Sigmoid colon (tissue), 7 donors: Measurements from ENCODE around the gene ADAMTS12. TPM values are rescaled to one million over a fixed set of nuclear protein-coding genes. Genes with fewer than 3 reads are reported as not detected.

Source experiments
- DNase-seq: peaks from one replicate; pipeline ENCODE4 v3.0.0-alpha.2; 2019
- H3K27ac ChIP-seq, 4 donors: fragments of 200-600 bp; sonication (generic); one replicate each; pipeline ENCODE4 v1.5.1; 2016 to 2019; ENCODE audit warnings: mild to moderate bottlenecking in 1 of 4
- H3K27me3 ChIP-seq, 3 donors: fragments of 200-600 bp; sonication (generic); one replicate each; pipeline ENCODE4 v1.5.1; 2019; ENCODE audit warnings: mild to moderate bottlenecking in 1 of 3
- H3K36me3 ChIP-seq, 4 donors: fragments of 200-600 bp; sonication (generic); one replicate each; pipeline ENCODE4 v1.5.1; 2016 to 2019
- H3K4me1 ChIP-seq, 4 donors: fragments of 200-600 bp; sonication (generic); one replicate each; pipeline ENCODE4 v1.5.1; 2017 to 2019
- H3K4me3 ChIP-seq, 4 donors: fragments of 200-600 bp; sonication (generic); one replicate each; pipeline ENCODE4 v1.5.1; 2017 to 2019; ENCODE audit warnings: mild to moderate bottlenecking in 2 of 4, moderate library complexity in 1 of 4
- H3K9me3 ChIP-seq, 4 donors: fragments of 200-600 bp in 3 of 4; sonication (generic) in 3 of 4; one replicate each; pipeline versions ENCODE4 v1.5.1 to v1.6.1; 2013 to 2019
- EP300 ChIP-seq, 4 donors: sonication (generic); formaldehyde crosslinking; IDR thresholded peaks; one replicate each; pipeline ENCODE4 v1.6.1; 2017; ENCODE audit warnings: antibody characterized with exemption in 4 of 4
- POLR2A ChIP-seq, 2 donors: fragments of 450-650 bp; IDR thresholded peaks; one replicate each; pipeline ENCODE4 v1.6.1; 2016; ENCODE audit warnings: antibody characterized with exemption in 2 of 2, mild to moderate bottlenecking in 2 of 2, moderate library complexity in 2 of 2
- POLR2AphosphoS5 ChIP-seq, 4 donors: sonication (generic); formaldehyde crosslinking; IDR thresholded peaks; one replicate each; pipeline ENCODE4 v1.6.1; 2017; ENCODE audit warnings: antibody characterized with exemption in 4 of 4
- WGBS, 2 donors: extraction: QIAGEN DNeasy Blood & Tissue Kit; methylation state at CpG; one replicate each; pipeline ENCODE4 v1.1.7; 2013; 5-methylcytosine and 5-hydroxymethylcytosine counted together
- intact Hi-C: fragments of 100-400 bp; cut with DNase I; formaldehyde crosslinking; loops from one replicate; pipeline ENCODE4 v1.15.1; 2023
- polyA plus RNA-seq, 3 donors: library from polyadenylated mRNA; stranded (reverse); fragments of 200-250 nt; gene quantifications; one replicate each; pipeline ENCODE4 v1.2.3, GENCODE V29; 2013
- total RNA-seq, 4 donors: library from RNA; depleted of rRNA; stranded (reverse); fragments of >200 nt; gene quantifications; one replicate each; pipeline ENCODE4 v1.1.0, GENCODE V29; 2016
- TF ChIP-seq, protein P1 (sequence below), 4 experiments: fragments of 450-650 bp in 3 of 4; fragments of 200-600 bp in 1 of 4; IDR thresholded peaks; one replicate each; pipeline ENCODE4 v1.5.1; 2016 to 2019; ENCODE audit warnings: antibody characterized with exemption in 4 of 4, mild to moderate bottlenecking in 3 of 4, moderate library complexity in 2 of 4
- donor health status: healthy with polysubstance abuse.
- donor health status: Bipolar disorder and iron deficiency.
- donor health status: healthy.

The ADAMTS12 gene
- total and polyA plus RNA-seq, 7 donors: 0.42 to 5.4 (median 2.7) TPM; not detected in 1

GRCh38 chr5:33938881-33939280 is 47.1 kb upstream of the ADAMTS12 start:
- DNase-seq: no peak
- Histone ChIP-seq H3K27me3 (peaks cover 21 to 57% (median 43%) of the 10 kb centered on the region in 3 donors), H3K4me3 (no peak overlapping the region), H3K36me3 (no peaks in the 10 kb centered on the region), H3K4me1 (peaks cover 0 to 19% (median 13%) of the 10 kb centered on the region in 4 donors), H3K27ac (no peak overlapping the region), H3K9me3 (no peaks in the 10 kb centered on the region)
- TF ChIP-seq POLR2A (IDR thresholded peaks at IDR 0.05) (no peak), EP300 (IDR thresholded peaks at IDR 0.05) (no peak), POLR2AphosphoS5 (IDR thresholded peaks at IDR 0.05) (no peak)
- TF ChIP-seq, protein P1, sequence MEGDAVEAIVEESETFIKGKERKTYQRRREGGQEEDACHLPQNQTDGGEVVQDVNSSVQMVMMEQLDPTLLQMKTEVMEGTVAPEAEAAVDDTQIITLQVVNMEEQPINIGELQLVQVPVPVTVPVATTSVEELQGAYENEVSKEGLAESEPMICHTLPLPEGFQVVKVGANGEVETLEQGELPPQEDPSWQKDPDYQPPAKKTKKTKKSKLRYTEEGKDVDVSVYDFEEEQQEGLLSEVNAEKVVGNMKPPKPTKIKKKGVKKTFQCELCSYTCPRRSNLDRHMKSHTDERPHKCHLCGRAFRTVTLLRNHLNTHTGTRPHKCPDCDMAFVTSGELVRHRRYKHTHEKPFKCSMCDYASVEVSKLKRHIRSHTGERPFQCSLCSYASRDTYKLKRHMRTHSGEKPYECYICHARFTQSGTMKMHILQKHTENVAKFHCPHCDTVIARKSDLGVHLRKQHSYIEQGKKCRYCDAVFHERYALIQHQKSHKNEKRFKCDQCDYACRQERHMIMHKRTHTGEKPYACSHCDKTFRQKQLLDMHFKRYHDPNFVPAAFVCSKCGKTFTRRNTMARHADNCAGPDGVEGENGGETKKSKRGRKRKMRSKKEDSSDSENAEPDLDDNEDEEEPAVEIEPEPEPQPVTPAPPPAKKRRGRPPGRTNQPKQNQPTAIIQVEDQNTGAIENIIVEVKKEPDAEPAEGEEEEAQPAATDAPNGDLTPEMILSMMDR (IDR thresholded peaks at IDR 0.05): no peak
- WGBS, 2 donors: 14 to 39% methylated on average over 15 of the region's 15 CpGs
- intact Hi-C loops: loop anchor here (5.0 to 10.0 kb wide), 2 partner anchors 284 to 502 kb away; no protein-coding TSS in a partner anchor

DNA sequence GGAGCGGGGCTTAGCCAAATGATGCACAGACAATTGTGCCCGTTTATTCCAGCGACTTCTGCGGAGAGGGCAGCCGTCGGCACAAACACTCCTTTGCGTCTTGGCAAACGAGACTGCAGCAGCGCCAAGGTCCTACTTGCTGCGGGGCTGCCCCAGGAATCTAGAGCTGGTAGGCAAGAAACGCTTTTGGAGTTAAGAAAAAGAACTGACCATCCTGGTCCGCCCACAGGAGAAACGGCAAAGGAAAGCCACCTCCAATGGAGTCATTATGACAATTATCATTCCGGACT is 46.7 kb upstream of the ADAMTS12 start:
- Histone ChIP-seq H3K9me3 (no peaks in the 10 kb centered on the region), H3K4me3 (no peak overlapping the region), H3K27ac (no peak overlapping the region), H3K27me3 (peaks cover 21 to 57% (median 43%) of the 10 kb centered on the region in 3 donors), H3K4me1 (peaks cover 0 to 19% (median 13%) of the 10 kb centered on the region in 4 donors), H3K36me3 (no peaks in the 10 kb centered on the region)
- WGBS, 2 donors: 22 to 42% methylated on average over 14 of the region's 14 CpGs
- intact Hi-C loops: loop anchor here (5.0 to 10.0 kb wide), 2 partner anchors 284 to 501 kb away; no protein-coding TSS in a partner anchor
- no peak for DNase-seq
- TF ChIP-seq POLR2AphosphoS5 (IDR thresholded peaks at IDR 0.05) (no peak), EP300 (IDR thresholded peaks at IDR 0.05) (no peak), POLR2A (IDR thresholded peaks at IDR 0.05) (no peak)
- TF ChIP-seq, protein P1 (IDR thresholded peaks at IDR 0.05): no peak

DNA sequence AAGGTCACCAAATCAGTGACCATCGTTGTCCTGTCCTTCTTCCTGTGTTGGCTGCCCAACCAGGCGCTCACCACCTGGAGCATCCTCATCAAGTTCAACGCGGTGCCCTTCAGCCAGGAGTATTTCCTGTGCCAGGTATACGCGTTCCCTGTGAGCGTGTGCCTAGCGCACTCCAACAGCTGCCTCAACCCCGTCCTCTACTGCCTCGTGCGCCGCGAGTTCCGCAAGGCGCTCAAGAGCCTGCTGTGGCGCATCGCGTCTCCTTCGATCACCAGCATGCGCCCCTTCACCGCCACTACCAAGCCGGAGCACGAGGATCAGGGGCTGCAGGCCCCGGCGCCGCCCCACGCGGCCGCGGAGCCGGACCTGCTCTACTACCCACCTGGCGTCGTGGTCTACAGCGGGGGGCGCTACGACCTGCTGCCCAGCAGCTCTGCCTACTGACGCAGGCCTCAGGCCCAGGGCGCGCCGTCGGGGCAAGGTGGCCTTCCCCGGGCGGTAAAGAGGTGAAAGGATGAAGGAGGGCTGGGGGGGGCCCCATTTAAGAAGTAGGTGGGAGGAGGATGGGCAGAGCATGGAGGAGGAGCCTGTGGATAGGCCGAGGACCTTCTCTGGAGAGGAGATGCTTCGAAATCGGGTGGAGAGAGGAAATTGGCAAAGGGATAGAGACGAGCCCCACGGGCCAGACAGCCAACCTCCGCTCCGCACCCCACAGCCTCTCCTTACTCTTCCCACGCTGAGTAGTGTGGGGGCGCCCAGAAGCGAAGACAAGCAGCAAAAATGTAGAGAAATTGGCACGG is 46.1 kb upstream of the ADAMTS12 start:
- Histone ChIP-seq H3K27ac (no peak overlapping the region), H3K4me1 (peaks cover 0 to 19% (median 13%) of the 10 kb centered on the region in 4 donors), H3K4me3 (no peak overlapping the region), H3K27me3 (peaks cover 21 to 57% (median 43%) of the 10 kb centered on the region in 3 donors), H3K9me3 (no peaks in the 10 kb centered on the region), H3K36me3 (no peaks in the 10 kb centered on the region)
- intact Hi-C loops: loop anchor here (5.0 to 10.0 kb wide), 2 partner anchors 283 to 501 kb away; no protein-coding TSS in a partner anchor
- TF ChIP-seq POLR2A (IDR thresholded peaks at IDR 0.05): no peak
- TF ChIP-seq, protein P1 (IDR thresholded peaks at IDR 0.05): no peak
- no peak for TF ChIP-seq EP300 (IDR thresholded peaks at IDR 0.05)
- TF ChIP-seq POLR2AphosphoS5 (IDR thresholded peaks at IDR 0.05): no peak
- no peak for DNase-seq
- WGBS, 2 donors: 23 to 54% methylated on average over 54 of the region's 54 CpGs

- intact Hi-C loops: loop anchor here (5.0 to 10.0 kb wide), 2 partner anchors 282 to 500 kb away; no protein-coding TSS in a partner anchor
- Histone ChIP-seq H3K9me3 (no peaks in the 10 kb centered on the region), H3K27me3 (peaks cover 21 to 57% (median 41%) of the 10 kb centered on the region in 3 donors), H3K4me1 (peaks cover 0 to 19% (median 13%) of the 10 kb centered on the region in 4 donors), H3K27ac (no peak overlapping the region), H3K4me3 (peak overlapping the region in 1 of 4 donors; percentile 39), H3K36me3 (no peaks in the 10 kb centered on the region)
- 37 to 66% methylated on average over 54 of the region's 54 CpGs for WGBS, 2 donors
- TF ChIP-seq, protein P1 (IDR thresholded peaks at IDR 0.05): no peak
- no peak for TF ChIP-seq POLR2A (IDR thresholded peaks at IDR 0.05)
- TF ChIP-seq EP300 (IDR thresholded peaks at IDR 0.05): no peak
- TF ChIP-seq POLR2AphosphoS5 (IDR thresholded peaks at IDR 0.05): no peak
- no peak for DNase-seq
Measured at GRCh38 chr5:33937017-33937706, 45.4 kb upstream of the ADAMTS12 start.
